Measurements from ENCODE around the gene GGN.

The GGN gene

GRCh38 chr19:38387550-38388348 lies at the start of gene GGN:
TSS of gene GGN (minus strand) at chr19:38388034. CDS start at chr19:38387261, 773 bp downstream.
- ChIA-PET CTCF (interaction anchor here (0.6 to 1.5 kb wide), 5 partner anchors 15 to 197 kb away, joined by 3 to 8 read pairs (median 4); partner anchors contain the start of genes CATSPERG and FAM98C), POLR2A (interaction anchor here (0.7 to 2.2 kb wide), 5 partner anchors 12 to 231 kb away, joined by 3 to 23 read pairs (median 4); partner anchors contain the start of genes EIF3K, FAM98C and PSMD8)
- TF ChIP-seq PKNOX1 (IDR thresholded peaks at IDR 0.05) (no peak), ZNF384 (IDR thresholded peaks at IDR 0.05) (no peak), SUZ12 (IDR thresholded peaks at IDR 0.05) (no peak), FOXM1 (IDR thresholded peaks at IDR 0.05; ENCODE audit: borderline replicate concordance) (no peak), CTBP1 (IDR thresholded peaks at IDR 0.05; ENCODE audit: borderline replicate concordance) (no peak), FOXA1 (IDR thresholded peaks at IDR 0.05) (no peak), BHLHE40 (IDR thresholded peaks at IDR 0.05; ENCODE audit: borderline replicate concordance) (no peak), NFRKB (IDR thresholded peaks at IDR 0.05) (no peak), ARNT (IDR thresholded peaks at IDR 0.05) (no peak), ELF4 (IDR thresholded peaks at IDR 0.05) (no peak), L3MBTL2 (conservative IDR thresholded peaks at IDR 0.05) (no peak), LEF1 (IDR thresholded peaks at IDR 0.05; ENCODE audit: borderline replicate concordance) (no peak), SP1 (IDR thresholded peaks at IDR 0.05) (no peak), TARDBP (IDR thresholded peaks at IDR 0.05) (no peak)
- DNase-seq (ENCODE audit: extremely low spot score) = peak; percentile 94

- TF ChIP-seq L3MBTL2 (conservative IDR thresholded peaks at IDR 0.05) = no peak
- ChIA-PET CTCF (no interaction called here), POLR2A (no interaction called here)
- no peak for DNase-seq (ENCODE audit: extremely low spot score)
Observed at GRCh38 chr19:38437295-38437694, 49.5 kb upstream of the GGN start.

- CTCF ChIA-PET = no interaction called here
- TF ChIP-seq SP1 (IDR thresholded peaks at IDR 0.05) (no peak), L3MBTL2 (conservative IDR thresholded peaks at IDR 0.05) (no peak), SUZ12 (IDR thresholded peaks at IDR 0.05) (no peak), ELF4 (IDR thresholded peaks at IDR 0.05) (no peak)
- no peak for DNase-seq (ENCODE audit: extremely low spot score)
- POLR2A ChIA-PET = interaction anchor here (0.8 to 1.1 kb wide), 2 partner anchors 9 to 32 kb away, joined by 3 to 4 read pairs; partner anchors contain the start of genes FAM98C and RASGRP4
Observed at GRCh38 chr19:38434549-38435051, 46.8 kb upstream of the GGN start.

GRCh38 chr19:38433268-38433733 lies 45.5 kb upstream of the GGN start, which contains the start of gene RYR1:
TSS of gene RYR1 (plus strand) at chr19:38433691. CDS start at chr19:38433830, 139 bp downstream.
- DNase-seq (ENCODE audit: extremely low spot score) = no peak
- POLR2A ChIA-PET = no interaction called here
- TF ChIP-seq ZNF384 (IDR thresholded peaks at IDR 0.05) = no peak
- no peak for TF ChIP-seq HDGF (IDR thresholded peaks at IDR 0.05; ENCODE audit: borderline replicate concordance)
- TF ChIP-seq L3MBTL2 (conservative IDR thresholded peaks at IDR 0.05) = no peak
- no peak for TF ChIP-seq FOXM1 (IDR thresholded peaks at IDR 0.05; ENCODE audit: borderline replicate concordance)
- TF ChIP-seq PKNOX1 (IDR thresholded peaks at IDR 0.05) = no peak
- no peak for TF ChIP-seq NFRKB (IDR thresholded peaks at IDR 0.05)
- TF ChIP-seq CTBP1 (IDR thresholded peaks at IDR 0.05; ENCODE audit: borderline replicate concordance) = no peak
- TF ChIP-seq TARDBP (IDR thresholded peaks at IDR 0.05) = no peak
- TF ChIP-seq BHLHE40 (IDR thresholded peaks at IDR 0.05; ENCODE audit: borderline replicate concordance) = no peak
- TF ChIP-seq ARNT (IDR thresholded peaks at IDR 0.05) = no peak
- no peak for TF ChIP-seq ELF4 (IDR thresholded peaks at IDR 0.05)
- no peak for TF ChIP-seq FOXA1 (IDR thresholded peaks at IDR 0.05)
- no peak for TF ChIP-seq LEF1 (IDR thresholded peaks at IDR 0.05; ENCODE audit: borderline replicate concordance)
- CTCF ChIA-PET = no interaction called here

GRCh38 chr19:38430931-38431330 lies 43.1 kb upstream of the GGN start:
- no peak for TF ChIP-seq HDGF (IDR thresholded peaks at IDR 0.05; ENCODE audit: borderline replicate concordance)
- POLR2A ChIA-PET = no interaction called here
- CTCF ChIA-PET = no interaction called here
- no peak for DNase-seq (ENCODE audit: extremely low spot score)

GRCh38 chr19:38429811-38430156 lies 42.0 kb upstream of the GGN start:
- CTCF ChIA-PET = no interaction called here
- TF ChIP-seq L3MBTL2 (conservative IDR thresholded peaks at IDR 0.05) = no peak
- TF ChIP-seq FOXA1 (IDR thresholded peaks at IDR 0.05) = no peak
- no peak for TF ChIP-seq NFRKB (IDR thresholded peaks at IDR 0.05)
- no peak for TF ChIP-seq PKNOX1 (IDR thresholded peaks at IDR 0.05)
- no peak for TF ChIP-seq LEF1 (IDR thresholded peaks at IDR 0.05; ENCODE audit: borderline replicate concordance)
- no peak for TF ChIP-seq CTBP1 (IDR thresholded peaks at IDR 0.05; ENCODE audit: borderline replicate concordance)
- TF ChIP-seq FOXK2 (IDR thresholded peaks at IDR 0.05) = no peak
- TF ChIP-seq BHLHE40 (IDR thresholded peaks at IDR 0.05; ENCODE audit: borderline replicate concordance) = no peak
- TF ChIP-seq SUZ12 (IDR thresholded peaks at IDR 0.05) = no peak
- no peak for TF ChIP-seq FOXM1 (IDR thresholded peaks at IDR 0.05; ENCODE audit: borderline replicate concordance)
- TF ChIP-seq ELF4 (IDR thresholded peaks at IDR 0.05) = no peak
- no peak for TF ChIP-seq ARNT (IDR thresholded peaks at IDR 0.05)
- POLR2A ChIA-PET = no interaction called here
- no peak for DNase-seq (ENCODE audit: extremely low spot score)
